Measurements from ENCODE around the gene SLC25A19.

The SLC25A19 gene

GRCh38 chr17:75270218-75270965 lies 18.8 kb downstream of the SLC25A19 start:
- no peak for TF ChIP-seq CTCF (IDR thresholded peaks at IDR 0.05)

DNA sequence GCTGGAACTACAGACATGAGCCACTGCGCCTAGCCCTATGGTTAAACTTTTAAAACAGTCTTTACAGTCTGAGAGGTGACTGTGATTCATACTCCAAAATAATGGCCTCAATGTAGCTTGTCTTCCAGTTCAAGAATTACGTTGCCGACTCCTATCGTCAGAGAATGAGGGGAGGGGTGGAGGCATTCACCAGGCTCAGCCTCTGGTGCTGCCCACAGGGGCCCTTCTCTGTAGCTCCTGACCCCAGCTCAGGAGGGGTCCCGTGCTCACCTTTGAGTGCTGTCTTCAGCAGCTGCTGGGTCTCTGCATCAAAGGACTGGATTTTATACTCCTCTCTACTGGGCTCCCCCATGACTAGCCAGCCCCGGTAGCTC lies 19.4 kb downstream of the SLC25A19 start:
- TF ChIP-seq CTCF (IDR thresholded peaks at IDR 0.05) = no peak

- no peak for TF ChIP-seq CTCF (IDR thresholded peaks at IDR 0.05)
Observed at GRCh38 chr17:75267411-75268232, 21.6 kb downstream of the SLC25A19 start.

DNA sequence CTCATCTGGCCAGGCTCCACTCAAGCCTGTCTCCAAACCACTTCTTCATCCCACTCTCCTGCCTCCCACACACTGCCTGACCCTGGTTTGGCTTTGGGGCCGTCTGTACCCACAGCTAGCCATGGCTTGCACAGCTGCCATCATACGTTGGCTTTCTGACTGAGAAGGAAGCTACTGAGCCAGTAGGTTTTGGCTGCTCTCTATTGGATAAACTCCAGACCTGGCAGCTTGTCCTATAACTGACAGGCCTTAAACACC lies 22.2 kb downstream of the SLC25A19 start:
- TF ChIP-seq CTCF (IDR thresholded peaks at IDR 0.05) = no peak

GRCh38 chr17:75266316-75267152 lies 22.7 kb downstream of the SLC25A19 start:
- no peak for TF ChIP-seq CTCF (IDR thresholded peaks at IDR 0.05)

GRCh38 chr17:75265614-75266315 lies 23.5 kb downstream of the SLC25A19 start:
- no peak for TF ChIP-seq CTCF (IDR thresholded peaks at IDR 0.05)

DNA sequence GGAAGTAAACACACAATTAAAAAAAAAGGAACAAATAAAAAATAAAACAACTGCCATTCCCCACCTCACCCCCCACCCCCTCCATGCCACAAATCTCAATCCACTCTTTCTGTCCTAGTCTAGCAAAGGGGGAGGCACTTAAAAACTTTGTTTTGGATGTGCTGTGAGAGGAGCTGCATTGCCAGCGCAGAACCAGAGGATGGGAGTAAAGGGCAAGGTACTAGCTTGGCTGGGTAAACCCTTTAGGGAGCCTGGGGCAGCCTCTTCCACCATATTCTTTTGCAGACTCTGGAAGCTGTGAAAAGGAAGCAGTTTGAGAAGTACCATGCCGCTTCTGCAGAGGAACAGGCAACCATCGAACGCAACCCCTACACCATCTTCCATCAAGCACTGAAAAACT lies 26.2 kb downstream of the SLC25A19 start:
- TF ChIP-seq CTCF (IDR thresholded peaks at IDR 0.05) = no peak

Data from LNCAP (cell line).